Astrocyte (in vitro differentiated cells and primary cell): Measurements from ENCODE around the gene SLC25A26. TPM values are rescaled to one million over a fixed set of nuclear protein-coding genes. Genes with fewer than 3 reads are reported as not detected.

Experiments used
- DNase-seq: peaks from one replicate; pipeline ENCODE4 v3.0.0-alpha.2; 2010; ENCODE audit warnings: low read depth
- FAIRE-seq: peaks from 2 replicates; lab custom pipeline; 2011; peaks lifted over from hg19 to GRCh38; lab: Jason Lieb, UNC
- H2AFZ ChIP-seq: 2 replicates; pipeline ENCODE4 v1.6.0; 2012; ENCODE audit warnings: low read depth, low read length, inconsistent platforms
- H3K27ac ChIP-seq: 2 replicates; pipeline ENCODE4 v1.5.1; 2011; ENCODE audit warnings: low read depth, low read length, inconsistent platforms
- H3K27me3 ChIP-seq: 2 replicates; pipeline ENCODE4 v1.6.0; 2011; ENCODE audit warnings: low read length, inconsistent platforms; ENCODE audit not compliant: insufficient read depth
- H3K36me3 ChIP-seq: 2 replicates; pipeline ENCODE4 v1.5.1; 2011; ENCODE audit warnings: low read length, inconsistent platforms; ENCODE audit not compliant: insufficient read depth
- H3K4me1 ChIP-seq: 2 replicates; pipeline ENCODE4 v1.5.1; 2011; ENCODE audit warnings: low read length, inconsistent platforms; ENCODE audit not compliant: insufficient read depth
- H3K4me2 ChIP-seq: 2 replicates; pipeline ENCODE4 v1.6.0; 2012; ENCODE audit warnings: low read length, inconsistent platforms
- H3K4me3 ChIP-seq: 2 replicates; pipeline ENCODE4 v1.5.1; 2011; ENCODE audit warnings: low read depth, mild to moderate bottlenecking, low read length, inconsistent platforms; ENCODE audit not compliant: insufficient read depth
- H3K79me2 ChIP-seq: 2 replicates; pipeline ENCODE4 v1.6.0; 2012; ENCODE audit warnings: mild to moderate bottlenecking, low read length, inconsistent platforms; ENCODE audit not compliant: insufficient read depth
- H3K9ac ChIP-seq: 2 replicates; pipeline ENCODE4 v1.6.0; 2012; ENCODE audit warnings: mild to moderate bottlenecking, low read length, inconsistent platforms
- H3K9me3 ChIP-seq: 2 replicates; pipeline ENCODE4 v1.5.1; 2012; ENCODE audit warnings: low read depth, mild to moderate bottlenecking, low read length, inconsistent platforms; ENCODE audit not compliant: insufficient read depth
- H4K20me1 ChIP-seq: 2 replicates; pipeline ENCODE4 v1.6.0; 2012; ENCODE audit warnings: low read length, inconsistent platforms; ENCODE audit not compliant: insufficient read depth
- H3K27ac Mint-ChIP-seq: one replicate; pipeline ENCODE4 v1.8.0; 2021; ENCODE audit warnings: mild to moderate bottlenecking, mixed read lengths; ENCODE audit not compliant: unreplicated experiment
- H3K27me3 Mint-ChIP-seq: one replicate; pipeline ENCODE4 v1.8.0; 2021; ENCODE audit warnings: low read depth, mixed read lengths; ENCODE audit not compliant: unreplicated experiment
- H3K36me3 Mint-ChIP-seq: one replicate; pipeline ENCODE4 v1.8.0; 2021; ENCODE audit warnings: low read depth, mixed read lengths; ENCODE audit not compliant: unreplicated experiment
- H3K4me1 Mint-ChIP-seq: one replicate; pipeline ENCODE4 v1.8.0; 2021; ENCODE audit warnings: low read depth, mixed read lengths; ENCODE audit not compliant: unreplicated experiment
- H3K4me3 Mint-ChIP-seq: one replicate; pipeline ENCODE4 v1.8.0; 2021; ENCODE audit warnings: mild to moderate bottlenecking, moderate library complexity, mixed read lengths; ENCODE audit not compliant: unreplicated experiment
- H3K9me3 Mint-ChIP-seq: one replicate; pipeline ENCODE4 v1.8.0; 2021; ENCODE audit warnings: mild to moderate bottlenecking, mixed read lengths; ENCODE audit not compliant: unreplicated experiment
- EZH2 ChIP-seq: IDR thresholded peaks from 2 replicates; pipeline ENCODE4 v1.6.1; 2012; ENCODE audit warnings: mild to moderate bottlenecking, low read length, inconsistent platforms; ENCODE audit not compliant: insufficient read depth
- total RNA-seq: library from RNA; stranded (reverse); gene quantifications from 2 replicates; pipeline ENCODE4 v1.2.1, GENCODE V29; 2021
- TF ChIP-seq, protein P1 (sequence below): IDR thresholded peaks from 2 replicates; pipeline ENCODE4 v1.5.1; 2011; ENCODE audit warnings: low read depth, mild to moderate bottlenecking, inconsistent platforms, low read length, moderate library complexity; ENCODE audit not compliant: insufficient read depth

The SLC25A26 gene
- total RNA-seq, 1 donor from 2014 or later = 17.9 TPM

DNA sequence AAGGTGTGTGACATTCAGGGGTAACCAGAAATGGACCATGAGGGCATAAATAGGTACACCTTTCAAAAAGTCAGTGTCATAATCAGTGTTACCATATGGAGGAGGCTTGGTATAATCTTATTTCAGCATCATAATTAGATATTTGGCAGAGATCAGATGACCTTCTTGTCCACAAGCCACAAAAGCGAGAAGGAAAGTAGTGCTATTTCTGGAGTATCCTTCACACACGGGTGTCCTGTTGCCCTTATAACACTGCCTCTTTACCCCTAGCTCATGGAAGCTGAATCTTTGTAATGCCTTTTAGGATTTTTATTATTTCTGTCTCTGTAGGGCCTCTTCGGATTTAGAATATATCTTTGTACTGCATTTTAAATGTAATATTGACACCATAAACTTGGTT, 147.2 kb downstream of the SLC25A26 start:
- no peaks in the 10 kb centered on the region for H3K27me3 Mint-ChIP-seq
- H3K36me3 Mint-ChIP-seq = peaks cover 8% of the 10 kb centered on the region
- H3K27me3 ChIP-seq = no peaks in the 10 kb centered on the region
- H3K27ac ChIP-seq = no peak overlapping the region
- no peak overlapping the region for H3K27ac Mint-ChIP-seq
- no peak overlapping the region for H3K4me3 ChIP-seq
- H4K20me1 ChIP-seq = no peaks in the 10 kb centered on the region
- no peak overlapping the region for H3K4me2 ChIP-seq
- no peak overlapping the region for H2AFZ ChIP-seq
- H3K9me3 Mint-ChIP-seq = no peaks in the 10 kb centered on the region
- no peak for FAIRE-seq
- H3K4me3 Mint-ChIP-seq = no peak overlapping the region
- H3K4me1 Mint-ChIP-seq = peaks cover 7% of the 10 kb centered on the region
- no peak for DNase-seq
- no peaks in the 10 kb centered on the region for H3K36me3 ChIP-seq
- TF ChIP-seq, protein P1, sequence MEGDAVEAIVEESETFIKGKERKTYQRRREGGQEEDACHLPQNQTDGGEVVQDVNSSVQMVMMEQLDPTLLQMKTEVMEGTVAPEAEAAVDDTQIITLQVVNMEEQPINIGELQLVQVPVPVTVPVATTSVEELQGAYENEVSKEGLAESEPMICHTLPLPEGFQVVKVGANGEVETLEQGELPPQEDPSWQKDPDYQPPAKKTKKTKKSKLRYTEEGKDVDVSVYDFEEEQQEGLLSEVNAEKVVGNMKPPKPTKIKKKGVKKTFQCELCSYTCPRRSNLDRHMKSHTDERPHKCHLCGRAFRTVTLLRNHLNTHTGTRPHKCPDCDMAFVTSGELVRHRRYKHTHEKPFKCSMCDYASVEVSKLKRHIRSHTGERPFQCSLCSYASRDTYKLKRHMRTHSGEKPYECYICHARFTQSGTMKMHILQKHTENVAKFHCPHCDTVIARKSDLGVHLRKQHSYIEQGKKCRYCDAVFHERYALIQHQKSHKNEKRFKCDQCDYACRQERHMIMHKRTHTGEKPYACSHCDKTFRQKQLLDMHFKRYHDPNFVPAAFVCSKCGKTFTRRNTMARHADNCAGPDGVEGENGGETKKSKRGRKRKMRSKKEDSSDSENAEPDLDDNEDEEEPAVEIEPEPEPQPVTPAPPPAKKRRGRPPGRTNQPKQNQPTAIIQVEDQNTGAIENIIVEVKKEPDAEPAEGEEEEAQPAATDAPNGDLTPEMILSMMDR = no peak
- TF ChIP-seq EZH2 = no peak
- no peaks in the 10 kb centered on the region for H3K79me2 ChIP-seq
- H3K9me3 ChIP-seq = no peaks in the 10 kb centered on the region
- no peak overlapping the region for H3K9ac ChIP-seq
- H3K4me1 ChIP-seq = peaks cover 4% of the 10 kb centered on the region

DNA sequence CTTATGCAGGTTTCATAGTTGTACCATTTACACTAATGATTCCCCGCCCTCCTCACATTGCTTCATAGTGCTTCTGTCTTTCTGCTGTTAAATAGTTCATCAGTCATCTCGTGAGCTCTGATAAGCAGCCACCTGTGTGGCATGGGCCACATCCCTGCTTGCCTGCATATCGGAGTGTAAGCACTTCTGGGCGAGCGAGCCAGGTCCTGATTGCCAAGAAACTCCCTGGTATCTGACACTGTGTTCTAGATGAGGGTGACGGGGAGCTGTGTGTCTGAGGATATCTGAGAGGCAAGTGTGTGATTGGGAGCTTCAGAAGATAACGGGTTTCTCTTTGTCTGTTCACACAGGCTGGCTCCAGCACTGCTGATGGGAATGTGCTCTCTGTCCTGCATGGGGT, 149.4 kb downstream of the SLC25A26 start:
- no peak overlapping the region for H3K4me3 Mint-ChIP-seq
- Histone ChIP-seq H4K20me1 (no peaks in the 10 kb centered on the region), H3K4me3 (no peak overlapping the region), H3K27me3 (no peaks in the 10 kb centered on the region), H3K9ac (no peak overlapping the region), H3K36me3 (no peaks in the 10 kb centered on the region), H3K4me2 (no peak overlapping the region), H3K27ac (no peak overlapping the region), H3K9me3 (no peaks in the 10 kb centered on the region), H3K79me2 (no peaks in the 10 kb centered on the region), H2AFZ (no peak overlapping the region), H3K4me1 (no peaks in the 10 kb centered on the region)
- H3K36me3 Mint-ChIP-seq = peaks cover 10% of the 10 kb centered on the region
- DNase-seq = no peak
- no peak overlapping the region for H3K27ac Mint-ChIP-seq
- no peaks in the 10 kb centered on the region for H3K4me1 Mint-ChIP-seq
- TF ChIP-seq, protein P1 = no peak
- no peak for TF ChIP-seq EZH2
- no peaks in the 10 kb centered on the region for H3K9me3 Mint-ChIP-seq
- FAIRE-seq = no peak
- H3K27me3 Mint-ChIP-seq = no peaks in the 10 kb centered on the region

DNA sequence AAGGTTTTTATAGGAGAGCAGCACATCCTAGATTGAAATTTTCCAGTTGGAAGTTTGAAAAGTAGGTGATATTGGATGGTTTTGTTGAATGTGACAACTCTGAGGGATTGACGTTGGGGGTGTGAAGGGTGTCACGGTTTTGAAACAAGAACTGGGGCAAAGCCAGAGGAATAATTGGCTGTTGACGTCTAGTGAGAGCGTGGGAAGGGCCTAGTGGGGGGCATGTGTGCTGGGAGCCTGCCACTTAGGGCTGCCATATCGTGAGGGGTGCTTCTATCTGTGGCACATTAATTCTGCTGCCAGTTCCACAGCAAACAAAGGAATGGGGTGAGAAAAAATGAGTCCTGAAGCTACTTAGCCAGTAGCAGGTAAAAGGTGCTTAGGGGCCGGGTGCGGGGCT, 150.6 kb downstream of the SLC25A26 start:
- Histone ChIP-seq H3K9me3 (no peaks in the 10 kb centered on the region), H3K27me3 (no peaks in the 10 kb centered on the region), H3K79me2 (no peaks in the 10 kb centered on the region), H3K27ac (no peak overlapping the region), H3K36me3 (peaks cover 8% of the 10 kb centered on the region), H2AFZ (no peak overlapping the region), H3K4me1 (peaks cover under 1% of the 10 kb centered on the region), H3K4me2 (no peak overlapping the region), H3K4me3 (no peak overlapping the region), H4K20me1 (no peaks in the 10 kb centered on the region), H3K9ac (no peak overlapping the region)
- H3K4me3 Mint-ChIP-seq = no peak overlapping the region
- H3K27ac Mint-ChIP-seq = no peak overlapping the region
- no peaks in the 10 kb centered on the region for H3K27me3 Mint-ChIP-seq
- no peaks in the 10 kb centered on the region for H3K9me3 Mint-ChIP-seq
- DNase-seq (no peak), FAIRE-seq (no peak)
- TF ChIP-seq EZH2 = no peak
- TF ChIP-seq, protein P1 = no peak
- H3K36me3 Mint-ChIP-seq = peaks cover 17% of the 10 kb centered on the region
- H3K4me1 Mint-ChIP-seq = peaks cover 7% of the 10 kb centered on the region
